GM12878 (cell line): ENCODE results near the gene POLR3E. TPM values are rescaled to one million over a fixed set of nuclear protein-coding genes. Genes with fewer than 3 reads are reported as not detected.

Experiments
- ATAC-seq: fragments of 200-7000 bp; cut with Tn5 transposase; 3 replicates; pipeline ENCODE4 v1.9.1; 2020; ENCODE audit warnings: mild to moderate bottlenecking, moderate library complexity
- BruUV-seq: library from RNA; stranded (reverse); fragments of 400-500 nt; replicated peaks from 2 replicates; lab custom pipeline; 2021; lab: Mats Ljungman, UMichigan
- CTCF ChIA-PET: fragments of 300-600 bp; sonication (Branson Sonifier 250); formaldehyde crosslinking; extraction: SDS; loops from one replicate; lab custom pipeline; 2021; ENCODE audit warnings: inconsistent platforms; lab: Yijun Ruan, JAX
- POLR2A ChIA-PET: fragments of 350-600 bp; formaldehyde crosslinking; extraction: SDS; loops from one replicate; lab custom pipeline; 2021; ENCODE audit warnings: inconsistent platforms; lab: Charles Lee
- RAD21 ChIA-PET: fragments of 300-600 bp; sonication (Branson Sonifier 250); formaldehyde crosslinking; loops from one replicate; lab custom pipeline; 2023; ENCODE audit warnings: antibody characterized with exemption; ENCODE audit not compliant: unreplicated experiment; lab: Charles Lee
- SMC1A ChIA-PET: fragments of 300-600 bp; sonication (Branson Sonifier 250); formaldehyde crosslinking; loops from one replicate; lab custom pipeline; 2023; ENCODE audit not compliant: unreplicated experiment, uncharacterized antibody; lab: Charles Lee
- DNase-seq: peaks from one replicate; pipeline ENCODE4 v3.0.0-alpha.2; 2011; ENCODE audit warnings: low read depth, low spot score
- FAIRE-seq: peaks from 3 replicates; lab custom pipeline; 2011; peaks lifted over from hg19 to GRCh38; lab: Jason Lieb, UNC
- H2AFZ ChIP-seq: 2 replicates; pipeline ENCODE4 v1.6.0; 2011; ENCODE audit warnings: low read depth, low read length, control low read depth; ENCODE audit not compliant: control insufficient read depth
- H3K27ac ChIP-seq: 2 replicates; pipeline ENCODE4 v1.5.1; 2011; ENCODE audit warnings: control low read depth; ENCODE audit not compliant: control insufficient read depth, insufficient read depth
- H3K27me3 ChIP-seq, 2 experiments: replicated peaks in 1 of 2; 2 replicates each; pipeline versions ENCODE4 v1.6.0 to v1.6.1; 2011; ENCODE audit warnings: low read length in 1 of 2; ENCODE audit not compliant: control insufficient read depth in 2 of 2, insufficient read depth in 2 of 2
- H3K36me3 ChIP-seq, 2 experiments: 2 replicates each; pipeline ENCODE4 v1.5.1; 2011; ENCODE audit warnings: low read length in 1 of 2; ENCODE audit not compliant: control insufficient read depth in 2 of 2, insufficient read depth in 2 of 2
- H3K4me1 ChIP-seq: 2 replicates; pipeline ENCODE4 v1.6.1; 2011; ENCODE audit warnings: mild to moderate bottlenecking, low read length, moderate library complexity, mixed read lengths; ENCODE audit not compliant: control insufficient read depth, insufficient read depth
- H3K4me2 ChIP-seq: 2 replicates; pipeline ENCODE4 v1.6.0; 2011; ENCODE audit warnings: control low read depth; ENCODE audit not compliant: control insufficient read depth, insufficient read depth
- H3K4me3 ChIP-seq: fragments of 200-600 bp; sonication (generic); 2 replicates; pipeline ENCODE4 v1.5.1; 2016
- H3K79me2 ChIP-seq: 2 replicates; pipeline ENCODE4 v1.6.0; 2011; ENCODE audit warnings: low read length; ENCODE audit not compliant: control insufficient read depth, insufficient read depth
- H3K9ac ChIP-seq: 2 replicates; pipeline ENCODE4 v1.8.0; 2011; ENCODE audit warnings: low read length, control low read depth, mixed read lengths; ENCODE audit not compliant: control insufficient read depth, insufficient read depth
- H3K9me3 ChIP-seq: replicated peaks from 3 replicates; pipeline ENCODE4 v1.5.1; 2011; ENCODE audit warnings: mild to moderate bottlenecking, low read length; ENCODE audit not compliant: control insufficient read depth, insufficient read depth
- H4K20me1 ChIP-seq: 2 replicates; pipeline ENCODE4 v1.6.0; 2011; ENCODE audit not compliant: control insufficient read depth, insufficient read depth
- DPF2 ChIP-seq: fragments of 450-650 bp; IDR thresholded peaks from 2 replicates; pipeline ENCODE4 v1.6.1; 2017; ENCODE audit warnings: mild to moderate bottlenecking
- POLR2A ChIP-seq: IDR thresholded peaks from 2 replicates; pipeline ENCODE4 v1.6.1; 2011; ENCODE audit warnings: low read depth, mild to moderate bottlenecking, low read length
- SRF ChIP-seq, 2 experiments: IDR thresholded peaks; 2 replicates each; pipeline ENCODE4 v1.6.1; 2011; ENCODE audit warnings: low read depth in 2 of 2, low read length in 2 of 2, mild to moderate bottlenecking in 1 of 2, moderate library complexity in 1 of 2
- ZBTB40 ChIP-seq: fragments of 450-650 bp; IDR thresholded peaks from 2 replicates; pipeline ENCODE4 v1.6.1; 2016; ENCODE audit warnings: mild to moderate bottlenecking, moderate library complexity, borderline replicate concordance
- WGBS: methylation state at CpG from one replicate; pipeline ENCODE4 v1.1.6; 2016; ENCODE audit warnings: low lambda C conversion rate; ENCODE audit not compliant: insufficient replicate concordance, insufficient coverage; ENCODE audit errors: missing lambda C conversion rate; 5-methylcytosine and 5-hydroxymethylcytosine counted together
- in situ Hi-C: fragments of 300-500 bp; cut with MboI; formaldehyde crosslinking; loops from 9 replicates; pipeline ENCODE4 v1.14.3; 2018; ENCODE audit warnings: mixed read lengths
- intact Hi-C: fragments of 100-400 bp; cut with micrococcal nuclease; formaldehyde crosslinking; loops from one replicate; pipeline ENCODE4 v1.14.2; 2022; ENCODE audit not compliant: unreplicated experiment
- polyA plus RNA-seq, 11 experiments: library from polyadenylated mRNA; depleted of rRNA in 4 of 11; unstranded in 6 of 11; stranded (reverse) in 5 of 11; fragments of >200 nt; fragmentation: Nextera tagmentation in 4 of 11; fragmentation: Illumina TruSeq in 1 of 11; extraction: Ambion mirVana in 4 of 11; extraction: Trizol in 1 of 11; gene quantifications; 1 replicate in 1 of 11; 2 replicates in 10 of 11; pipeline versions ENCODE4 v1.2.1 to v1.2.3, GENCODE V29; 2011 to 2016; ENCODE audit warnings: inconsistent platforms in 2 of 11, missing spikeins in 2 of 11, low read depth in 1 of 11
- total RNA-seq, 4 experiments: library from RNA; depleted of rRNA in 3 of 4; stranded (reverse); fragments of >200 nt in 3 of 4; fragmentation: Illumina TruSeq in 1 of 4; extraction: Trizol in 1 of 4; gene quantifications; 2 replicates each; pipeline versions ENCODE4 v1.2.1 to v1.2.3, GENCODE V29; 2013 to 2021

The POLR3E gene
- total and polyA plus RNA-seq, 10 of the 15 experiments (the other 5 are each of a cell fraction or from before 2014, with no cell fraction given): 11.1 to 79.5 (median 39.7) TPM

GRCh38 chr16:22312897-22313781, 15.9 kb downstream of the POLR3E start:
- no peak for TF ChIP-seq SRF (IDR thresholded peaks at IDR 0.05; ENCODE audit: low read depth in 2 of 2, low read length in 2 of 2)
- no peak for TF ChIP-seq DPF2
- TF ChIP-seq ZBTB40: no peak
- TF ChIP-seq POLR2A: peak; percentile 16; the same call in 1 of the 2 replicates
- DNase-seq: no peak

More at GRCh38 chr16:22312897-22313781, 15.9 kb downstream of the POLR3E start:
- Histone ChIP-seq H3K79me2 (no peaks in the 10 kb centered on the region), H3K27ac (no peak overlapping the region), H3K4me1 (no peaks in the 10 kb centered on the region), H3K36me3 (peaks cover 29 to 40% of the 10 kb centered on the region in 2 experiments; a peak in 3 of 4 replicates), H3K9ac (no peak overlapping the region), H4K20me1 (no peaks in the 10 kb centered on the region), H2AFZ (no peak overlapping the region), H3K4me2 (no peak overlapping the region), H3K4me3 (no peak overlapping the region), H3K9me3 (no peaks in the 10 kb centered on the region), H3K27me3 (no peaks in the 10 kb centered on the region)
- in situ Hi-C loops: loop anchor here (25.0 kb wide), 1 partner anchor 249 kb away; no protein-coding TSS in a partner anchor
- CTCF ChIA-PET: no interaction called here
- ATAC-seq (no peak), FAIRE-seq (no peak)
- POLR2A ChIA-PET: no interaction called here
- RAD21 ChIA-PET: no interaction called here
- intact Hi-C loops: no loop called here
- no TSS peak for BruUV-seq
- SMC1A ChIA-PET: no interaction called here
- WGBS: 95% methylated on average over 23 of the region's 23 CpGs
